Measurements from ENCODE around the gene OR2D2.
"Not testable (repeated sequence)": the region's sequence is repeated elsewhere in the genome, so short reads cannot be mapped to it uniquely, and the experiment has no call there.

The OR2D2 gene

DNA sequence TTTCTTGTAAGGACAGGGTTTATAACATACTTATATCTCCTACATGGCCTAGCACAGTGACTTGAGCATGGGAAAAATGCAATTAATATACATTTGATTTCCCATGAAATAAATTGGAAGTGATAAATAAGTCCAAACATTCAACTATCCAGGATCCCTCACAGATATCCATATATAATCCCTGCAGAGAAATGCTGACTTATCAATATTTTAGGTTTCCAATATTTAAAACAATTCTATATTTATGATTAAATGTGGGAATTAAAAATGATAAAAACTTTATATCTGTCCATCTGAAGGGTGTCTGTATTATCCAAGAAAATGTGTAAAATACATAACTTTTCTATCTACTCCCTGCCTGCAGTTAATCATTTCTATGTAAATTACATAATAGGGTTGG, 9.5 kb downstream of the OR2D2 start:
- no peak for DNase-seq (ENCODE audit: low read depth)

DNA sequence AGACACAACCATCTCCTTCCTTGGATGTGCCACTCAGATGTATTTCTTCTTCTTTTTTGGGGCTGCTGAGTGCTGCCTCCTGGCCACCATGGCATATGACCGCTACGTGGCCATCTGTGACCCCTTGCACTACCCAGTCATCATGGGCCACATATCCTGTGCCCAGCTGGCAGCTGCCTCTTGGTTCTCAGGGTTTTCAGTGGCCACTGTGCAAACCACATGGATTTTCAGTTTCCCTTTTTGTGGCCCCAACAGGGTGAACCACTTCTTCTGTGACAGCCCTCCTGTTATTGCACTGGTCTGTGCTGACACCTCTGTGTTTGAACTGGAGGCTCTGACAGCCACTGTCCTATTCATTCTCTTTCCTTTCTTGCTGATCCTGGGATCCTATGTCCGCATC, 15.4 kb downstream of the OR2D2 start:
- DNase-seq (ENCODE audit: low read depth) = no peak

DNA sequence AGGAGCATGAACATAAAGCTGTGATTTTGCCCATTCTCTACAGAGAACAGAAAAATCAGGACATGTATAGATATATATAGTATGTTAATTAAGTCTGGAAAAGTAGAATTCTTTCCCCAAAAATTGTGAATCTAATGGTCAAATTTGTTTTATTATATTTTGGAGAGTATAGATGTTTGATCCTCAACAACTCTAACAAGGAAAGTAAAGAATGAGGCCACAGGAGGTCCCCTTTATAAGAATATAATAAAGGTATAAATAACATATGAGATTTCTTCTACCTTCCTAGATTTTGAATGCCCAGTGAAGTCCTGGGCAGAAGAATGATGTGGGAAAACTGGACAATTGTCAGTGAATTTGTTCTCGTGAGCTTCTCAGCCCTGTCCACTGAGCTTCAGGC, 16.0 kb downstream of the OR2D2 start, which contains the start of gene OR10A4:
Gene OR10A4 (plus strand): TSS at position 301 of the 400 bp plus-strand sequence. CDS start 23 bp downstream, at position 324.
- no peak for DNase-seq (ENCODE audit: low read depth)

DNA sequence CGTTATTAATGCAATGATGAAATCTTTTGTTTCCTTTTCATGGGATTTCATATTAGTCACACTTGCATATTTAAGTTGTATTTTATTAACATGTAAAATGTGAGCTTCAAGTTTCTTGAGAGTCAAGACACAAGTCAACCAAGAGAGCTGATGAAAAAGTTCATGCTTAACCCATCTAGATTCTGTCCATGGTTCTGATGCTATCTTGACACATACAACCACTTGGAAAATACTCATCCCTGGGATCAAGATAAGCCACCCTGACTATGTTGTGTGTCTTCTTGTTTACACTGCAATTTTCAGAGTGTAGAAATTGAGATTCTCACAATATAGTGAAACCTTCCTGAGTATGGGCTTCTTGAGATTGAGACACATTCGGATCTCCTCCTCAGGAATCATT, 16.5 kb downstream of the OR2D2 start:
- no peak for DNase-seq (ENCODE audit: low read depth)

DNA sequence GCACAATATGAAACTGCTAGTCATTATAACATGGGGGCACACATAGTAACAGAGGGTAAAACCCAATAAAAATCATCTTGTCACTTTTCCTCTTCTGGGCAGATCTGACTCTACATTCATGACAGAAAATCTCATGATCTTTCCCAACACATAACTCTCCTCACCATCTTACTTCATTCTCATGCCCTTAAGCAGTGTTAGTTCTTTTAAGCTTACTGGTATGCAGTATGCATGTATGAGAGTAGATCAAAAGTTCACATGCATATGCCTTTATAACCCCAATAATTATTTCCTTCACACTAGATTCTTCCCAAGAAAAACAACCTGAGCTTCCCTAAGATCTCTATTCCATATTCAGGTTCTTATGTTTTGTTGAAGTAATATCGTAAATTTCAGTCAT, 21.0 kb downstream of the OR2D2 start:
- no peak for DNase-seq (ENCODE audit: low read depth)

DNA sequence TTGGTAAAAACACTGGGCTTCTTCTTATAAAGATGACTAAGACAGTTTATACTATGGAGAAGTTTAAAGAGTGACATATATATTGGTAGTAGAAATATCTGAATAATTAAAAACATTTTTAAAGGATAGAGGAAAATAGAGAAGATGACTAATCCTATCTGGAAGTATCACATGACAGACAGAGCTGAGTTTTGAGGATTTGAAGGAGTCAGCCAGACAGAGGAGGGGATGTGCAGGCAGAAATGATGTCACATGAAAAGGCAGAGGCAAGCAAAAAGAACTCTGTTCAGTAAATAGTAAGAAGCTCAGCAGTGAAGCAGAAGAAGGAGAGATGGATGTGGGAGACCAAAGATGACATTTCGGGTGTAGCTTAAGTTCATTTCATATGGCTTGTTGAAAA, 27.9 kb downstream of the OR2D2 start:
- DNase-seq (ENCODE audit: low read depth) = peak; percentile 42

DNA sequence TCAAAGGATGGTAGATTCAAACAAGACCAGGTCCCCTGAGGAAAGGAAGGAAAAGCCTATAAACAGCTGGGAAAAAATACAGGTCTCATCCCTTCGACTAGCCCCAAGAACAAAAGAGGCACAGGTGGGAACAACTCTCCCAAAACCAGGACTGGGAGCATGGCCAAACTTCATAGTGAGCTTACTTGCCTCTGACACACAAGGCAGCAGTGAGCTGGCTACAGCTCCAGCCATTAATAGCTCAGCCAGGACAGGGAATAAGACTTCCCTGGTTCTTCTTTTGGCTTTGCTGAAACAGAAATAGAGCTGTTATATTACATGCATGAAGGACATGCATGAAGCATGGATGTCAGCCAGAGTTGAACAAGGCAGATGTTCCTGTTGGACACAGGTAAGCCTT, 29.3 kb downstream of the OR2D2 start, which contains the start of gene OR10A2:
Gene OR10A2 (plus strand): TSS at position 97 of the 400 bp plus-strand sequence. CDS start 6,698 bp downstream, outside the sequence.
- peak; percentile 11 for DNase-seq (ENCODE audit: low read depth)

DNA sequence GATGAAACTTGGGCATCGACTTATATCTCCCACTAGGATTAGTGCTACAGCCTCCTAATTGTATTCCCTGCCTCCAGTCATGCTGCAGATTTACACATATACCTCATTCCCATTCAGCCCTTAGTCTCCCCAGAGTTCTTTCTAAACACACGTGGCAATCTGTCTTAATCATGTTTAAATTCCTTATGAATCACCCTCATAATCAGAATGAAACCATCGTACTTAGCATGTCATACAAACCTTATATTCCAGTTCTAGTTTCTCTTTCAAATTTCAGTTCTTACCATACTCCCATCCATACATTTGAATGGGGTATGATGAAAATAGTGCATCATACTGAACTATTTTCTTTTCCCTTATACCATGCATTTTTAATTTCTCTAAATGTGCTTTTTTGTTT, 35.4 kb downstream of the OR2D2 start:
- peak; percentile 26 for DNase-seq (ENCODE audit: low read depth)

DNA sequence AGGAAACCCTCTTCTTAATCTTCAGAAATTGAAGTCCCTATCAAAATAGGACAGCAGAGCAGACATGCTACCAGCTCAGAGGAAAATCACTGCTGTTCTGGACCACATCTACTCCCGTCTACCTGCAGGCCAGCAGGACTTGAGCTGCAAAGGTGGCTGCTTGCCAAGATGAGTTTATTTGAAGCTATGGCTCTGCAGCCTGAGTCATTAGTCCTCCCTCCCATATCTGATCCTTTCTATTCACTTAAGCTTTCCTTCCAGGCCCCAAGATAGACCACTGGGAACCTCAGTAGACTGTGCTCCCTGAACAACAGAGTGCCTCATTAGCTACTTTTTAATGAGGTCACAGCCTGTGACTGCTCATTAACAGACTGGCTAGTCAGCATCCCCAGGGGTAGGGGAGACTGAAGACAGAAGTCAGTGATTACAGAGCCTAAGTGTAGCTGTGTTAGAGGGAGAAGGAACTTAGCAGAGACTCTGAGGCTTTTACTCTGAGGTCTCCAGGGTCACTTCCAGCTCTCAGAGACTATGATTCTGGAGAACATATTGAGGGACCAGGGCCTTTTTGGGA, 36.2 kb downstream of the OR2D2 start:
- DNase-seq (ENCODE audit: low read depth) = peak; percentile 67

DNA sequence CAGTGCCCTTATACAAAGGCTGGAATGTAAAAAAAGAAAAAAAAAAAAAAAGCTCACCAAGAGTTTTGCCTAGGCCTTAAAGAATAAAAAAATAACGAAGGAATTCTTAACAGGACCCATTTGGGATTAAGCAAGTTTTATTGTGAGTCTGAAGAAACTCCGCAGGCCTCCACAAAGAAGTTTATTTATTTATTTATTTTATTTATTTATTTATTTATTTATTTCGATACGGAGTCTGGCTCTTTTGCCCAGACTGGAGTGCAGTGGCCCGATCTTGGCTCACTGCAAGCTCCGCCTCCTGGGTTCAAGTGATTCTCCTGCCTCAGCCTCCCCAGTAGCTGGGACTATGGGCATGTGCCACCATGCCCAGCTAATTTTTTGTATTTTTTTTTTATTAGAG, 37.5 kb downstream of the OR2D2 start:
- not testable (repeated sequence) for DNase-seq (ENCODE audit: low read depth)

DNA sequence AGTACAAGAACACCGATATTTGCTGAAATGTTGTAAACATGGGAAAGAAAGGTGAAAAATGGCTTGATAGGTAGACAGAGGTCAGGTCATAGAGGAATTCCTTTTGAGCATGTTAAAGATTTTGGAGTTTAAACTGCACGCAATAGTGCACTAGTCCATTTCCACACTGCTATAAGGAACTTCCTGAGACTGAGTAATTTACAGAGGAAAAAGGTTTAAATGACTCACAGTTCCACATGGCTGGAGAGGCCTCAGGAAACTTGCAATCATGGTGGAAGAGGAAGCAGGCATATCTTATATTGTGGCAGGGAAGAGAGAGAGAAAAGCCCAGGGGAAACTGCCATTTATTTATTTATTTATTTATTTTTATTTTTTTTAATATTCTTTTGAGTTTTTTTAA, 41.8 kb downstream of the OR2D2 start:
- no peak for DNase-seq (ENCODE audit: low read depth)

DNA sequence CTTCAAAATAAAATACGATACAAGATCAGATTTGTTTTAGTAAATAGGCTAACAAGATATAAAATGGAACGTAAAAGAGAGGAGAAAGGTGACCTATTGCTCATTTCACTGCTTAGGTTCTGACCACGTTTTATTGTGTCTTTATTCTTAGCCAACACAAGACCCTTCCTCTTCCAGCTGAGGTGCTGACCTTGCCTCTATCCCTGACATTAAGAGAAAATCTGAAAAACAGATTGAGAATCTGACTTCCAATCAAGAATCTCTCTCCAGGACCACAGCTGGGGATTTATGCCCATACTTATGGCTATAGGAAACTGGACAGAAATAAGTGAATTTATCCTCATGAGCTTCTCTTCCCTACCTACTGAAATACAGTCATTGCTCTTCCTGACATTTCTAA, 46.9 kb downstream of the OR2D2 start, which contains the start of gene OR10A5:
Gene OR10A5 (plus strand): TSS at position 301 of the 400 bp plus-strand sequence. CDS start 0 bp downstream, at position 301.
- no peak for DNase-seq (ENCODE audit: low read depth)

DNA sequence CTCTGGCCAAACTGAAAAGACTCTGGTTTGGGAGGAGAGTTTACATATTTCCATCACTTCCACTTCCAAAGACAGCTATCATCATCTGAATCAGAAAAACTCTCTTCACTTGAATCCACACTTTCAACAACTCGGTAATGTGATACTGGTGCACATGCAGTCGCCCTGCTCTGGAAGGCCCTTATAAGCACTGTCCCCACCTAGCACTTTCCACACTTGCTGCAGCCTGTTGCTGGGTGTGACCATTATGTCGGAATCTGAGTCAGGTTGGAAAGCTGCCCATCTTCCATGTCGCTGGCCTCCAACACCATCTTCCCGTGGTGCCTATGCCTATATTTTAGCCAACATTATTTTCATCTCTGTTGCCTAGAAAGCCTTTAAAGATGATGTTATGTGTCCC, 47.9 kb downstream of the OR2D2 start:
- no peak for DNase-seq (ENCODE audit: low read depth)

DNA sequence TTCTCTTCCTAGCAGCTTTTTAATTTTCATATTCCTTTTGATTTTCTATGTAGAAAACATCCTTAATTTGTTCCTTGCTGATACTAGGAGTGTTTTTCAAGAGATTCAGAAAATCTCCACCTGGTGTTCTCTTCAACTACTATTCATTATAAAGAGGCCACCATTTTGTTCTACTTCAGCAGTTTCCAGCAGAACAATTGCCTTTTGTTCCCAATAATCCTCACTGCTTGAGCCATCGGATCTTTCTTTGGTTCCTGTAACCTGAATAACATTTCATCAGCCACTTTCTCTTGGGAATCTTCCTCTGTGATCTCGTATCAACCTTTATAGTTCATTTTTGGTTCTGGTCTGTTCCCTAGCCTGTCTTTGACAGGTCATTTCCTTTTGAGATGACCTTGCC, 48.6 kb downstream of the OR2D2 start:
- DNase-seq (ENCODE audit: low read depth) = no peak

DNA sequence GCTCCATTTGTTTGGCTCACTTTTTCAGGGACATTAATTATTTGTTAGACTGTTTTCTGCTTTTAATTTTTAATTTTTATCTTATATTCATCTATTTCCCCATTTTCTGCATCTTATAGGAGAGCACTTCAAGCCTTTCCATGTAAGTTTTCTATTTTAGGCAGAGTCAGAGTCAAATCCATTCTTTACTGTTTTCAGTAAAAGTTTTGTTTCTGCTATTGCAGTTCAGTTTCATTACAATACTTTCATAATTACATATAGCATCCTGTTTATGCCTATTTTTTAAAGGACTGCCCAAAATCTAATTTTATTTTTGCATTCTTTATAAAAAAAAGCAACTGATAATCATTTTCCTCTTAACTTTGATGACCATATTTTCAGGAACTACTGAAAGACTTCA, 50.6 kb downstream of the OR2D2 start:
- no peak for DNase-seq (ENCODE audit: low read depth)

All from iris pigment epithelial cell (primary cell).